ENCODE measurements around the gene NEBL.

The NEBL gene

DNA sequence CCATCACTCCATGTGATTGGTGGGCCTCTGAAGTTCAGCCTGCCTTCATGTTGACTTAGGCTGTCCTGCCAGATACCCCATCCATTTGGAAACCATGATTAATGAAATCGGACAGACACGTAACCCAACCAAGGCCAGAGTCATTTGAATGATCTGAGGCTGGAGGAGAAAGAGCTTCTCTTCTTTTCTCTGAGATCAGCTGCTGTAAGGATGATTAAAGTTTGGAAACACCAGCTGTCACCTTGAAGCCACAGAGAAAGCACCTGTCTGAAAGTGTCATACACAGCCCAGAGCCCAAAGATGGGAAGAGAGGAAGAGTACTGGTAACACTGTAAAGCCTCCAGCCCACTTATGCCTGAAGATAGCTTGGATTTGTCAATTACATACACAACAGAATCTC lies 22.9 kb downstream of the NEBL start:
- Histone ChIP-seq H3K27ac (no peak overlapping the region), H3K36me3 (no peaks in the 10 kb centered on the region), H3K4me3 (no peak overlapping the region), H3K9ac (no peak overlapping the region), H3K4me2 (no peak overlapping the region), H3K27me3 (no peaks in the 10 kb centered on the region), H4K20me1 (no peaks in the 10 kb centered on the region), H3K9me3 (no peaks in the 10 kb centered on the region), H3K4me1 (no peaks in the 10 kb centered on the region)
- no peak for TF ChIP-seq Cebpa-rat (IDR thresholded peaks at IDR 0.05)

DNA sequence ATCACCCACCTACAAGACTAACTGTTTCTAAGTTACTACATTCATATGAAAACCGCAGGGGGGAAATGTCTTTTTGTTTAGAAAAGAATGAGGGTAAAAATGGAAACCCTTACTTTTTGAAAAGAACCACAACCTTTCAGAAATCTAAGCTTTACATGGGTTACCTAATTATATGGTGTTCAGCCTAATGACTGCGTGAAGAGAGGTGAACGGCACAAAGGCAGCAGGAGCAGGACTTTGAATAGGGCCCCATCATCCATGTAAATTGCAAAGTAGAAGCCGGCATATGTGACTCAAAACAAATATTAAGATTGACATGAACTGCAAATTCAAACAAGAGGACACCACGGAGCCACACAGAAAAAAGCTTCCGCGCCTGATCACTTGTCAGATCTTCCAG lies 25.1 kb downstream of the NEBL start:
- Histone ChIP-seq H3K9me3 (no peaks in the 10 kb centered on the region), H3K27ac (no peak overlapping the region), H3K4me3 (no peak overlapping the region), H3K36me3 (no peaks in the 10 kb centered on the region), H3K9ac (no peak overlapping the region), H3K27me3 (no peaks in the 10 kb centered on the region), H3K4me1 (no peaks in the 10 kb centered on the region), H3K4me2 (no peak overlapping the region), H4K20me1 (no peaks in the 10 kb centered on the region)
- no peak for TF ChIP-seq Cebpa-rat (IDR thresholded peaks at IDR 0.05)

DNA sequence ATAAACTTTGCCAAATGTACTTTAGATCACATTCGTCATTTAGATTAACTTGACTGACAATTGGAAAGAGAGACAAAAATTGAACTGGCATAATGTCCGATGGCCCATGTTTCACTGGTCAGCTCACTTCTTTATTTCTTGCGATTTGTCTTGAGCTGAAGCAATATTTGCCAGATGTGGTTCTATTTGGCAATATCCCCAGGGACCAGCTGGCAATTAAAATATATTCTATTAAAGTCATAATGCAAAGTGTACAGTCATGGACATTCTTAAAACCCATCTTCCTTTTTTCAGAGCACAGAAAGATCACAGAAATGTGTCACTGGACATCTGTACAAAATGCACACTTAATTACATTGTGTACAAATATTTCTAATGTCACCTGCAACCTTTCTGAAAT lies 26.3 kb downstream of the NEBL start:
- H3K9ac ChIP-seq, result no peak overlapping the region
- H3K4me2 ChIP-seq, result no peak overlapping the region
- no peaks in the 10 kb centered on the region for H3K4me1 ChIP-seq
- H3K36me3 ChIP-seq, result no peaks in the 10 kb centered on the region
- no peaks in the 10 kb centered on the region for H3K9me3 ChIP-seq
- H4K20me1 ChIP-seq, result no peaks in the 10 kb centered on the region
- no peaks in the 10 kb centered on the region for H3K27me3 ChIP-seq
- TF ChIP-seq Cebpa-rat (IDR thresholded peaks at IDR 0.05), result no peak
- no peak overlapping the region for H3K27ac ChIP-seq
- no peak overlapping the region for H3K4me3 ChIP-seq

DNA sequence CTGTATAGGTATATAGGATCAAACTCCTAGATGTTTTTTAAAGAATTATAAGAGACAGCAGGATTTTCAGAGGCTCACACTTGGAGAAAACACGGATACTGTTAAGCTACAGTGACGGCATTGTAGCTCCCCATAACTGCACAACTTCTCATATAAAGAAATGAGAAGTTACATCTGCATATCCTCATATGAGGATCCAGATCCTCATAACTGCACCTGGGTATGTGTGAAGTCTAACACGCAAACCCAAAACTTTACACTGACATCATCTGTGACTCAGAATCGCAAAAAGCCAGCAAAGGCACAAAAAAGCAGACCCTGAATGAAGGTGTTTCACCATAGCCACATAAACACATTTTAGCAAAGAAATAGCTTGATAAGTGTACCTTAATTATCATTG lies 34.1 kb downstream of the NEBL start:
- no peaks in the 10 kb centered on the region for H4K20me1 ChIP-seq
- no peak overlapping the region for H3K4me2 ChIP-seq
- no peaks in the 10 kb centered on the region for H3K27me3 ChIP-seq
- no peaks in the 10 kb centered on the region for H3K9me3 ChIP-seq
- no peak for TF ChIP-seq Cebpa-rat (IDR thresholded peaks at IDR 0.05)
- H3K27ac ChIP-seq, result no peak overlapping the region
- no peak overlapping the region for H3K4me3 ChIP-seq
- no peaks in the 10 kb centered on the region for H3K36me3 ChIP-seq
- no peaks in the 10 kb centered on the region for H3K4me1 ChIP-seq
- H3K9ac ChIP-seq, result no peak overlapping the region

DNA sequence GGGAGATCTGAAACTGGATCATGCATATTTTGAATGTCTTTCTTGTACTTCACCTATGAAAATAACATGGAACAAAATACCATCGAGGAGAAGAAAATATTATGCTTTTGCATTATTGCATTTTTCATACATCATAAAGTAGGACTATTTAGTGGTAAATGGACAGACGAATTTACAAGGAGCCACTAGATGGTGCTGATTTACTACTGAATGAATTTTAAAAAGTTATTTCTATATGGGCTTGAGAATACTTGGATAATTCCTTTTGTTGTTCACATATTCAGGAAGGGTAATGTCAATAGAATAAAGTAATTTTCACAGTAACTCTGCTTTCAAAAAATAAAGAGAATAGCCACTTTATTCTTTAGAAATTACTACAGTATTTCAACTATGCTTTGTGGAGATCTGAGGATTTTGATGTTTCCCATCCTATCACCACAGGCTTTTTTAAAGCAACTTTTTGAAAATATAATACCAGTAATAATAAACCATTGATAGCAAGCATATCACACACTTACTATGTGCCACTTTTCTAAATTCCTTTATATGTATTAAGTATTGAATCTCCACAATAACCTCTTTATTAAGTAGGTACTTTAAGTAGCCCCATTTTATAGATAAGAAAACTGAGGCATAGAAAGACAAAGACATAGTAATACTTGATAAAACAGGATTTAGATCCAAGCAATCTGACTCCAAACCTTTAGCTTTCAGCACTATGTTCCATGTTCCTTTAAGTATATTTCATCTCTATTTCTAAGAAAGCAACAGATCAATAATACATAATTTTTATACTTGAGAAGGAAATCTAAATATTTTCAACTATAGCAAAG lies 38.6 kb downstream of the NEBL start:
- H3K36me3 ChIP-seq, result no peaks in the 10 kb centered on the region
- H3K9me3 ChIP-seq, result no peaks in the 10 kb centered on the region
- H3K9ac ChIP-seq, result no peak overlapping the region
- H3K4me1 ChIP-seq, result no peaks in the 10 kb centered on the region
- H4K20me1 ChIP-seq, result no peaks in the 10 kb centered on the region
- no peak overlapping the region for H3K4me3 ChIP-seq
- no peak for TF ChIP-seq Cebpa-rat (IDR thresholded peaks at IDR 0.05)
- H3K27ac ChIP-seq, result no peak overlapping the region
- H3K27me3 ChIP-seq, result no peaks in the 10 kb centered on the region
- no peak overlapping the region for H3K4me2 ChIP-seq

DNA sequence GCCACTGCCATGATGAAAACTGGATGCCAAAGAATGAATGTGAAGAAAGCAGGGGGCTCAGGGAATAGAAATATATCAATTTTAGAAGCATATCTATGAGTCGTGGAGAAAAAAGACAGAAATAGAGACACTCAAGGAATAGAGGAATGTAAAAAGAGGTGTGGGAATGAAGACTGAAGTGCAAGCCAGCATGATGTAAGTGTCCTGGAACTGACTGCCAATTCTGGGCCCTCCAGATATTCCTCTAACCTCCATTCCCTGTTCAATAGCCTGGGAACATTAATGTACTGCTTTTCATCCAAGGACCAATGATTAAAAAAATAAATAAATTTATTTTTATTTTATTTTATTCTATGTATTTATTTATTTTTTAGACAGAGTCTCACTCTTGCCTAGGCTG lies 40.6 kb downstream of the NEBL start:
- TF ChIP-seq Cebpa-rat (IDR thresholded peaks at IDR 0.05), result no peak
- Histone ChIP-seq H3K27me3 (no peaks in the 10 kb centered on the region), H3K9me3 (no peaks in the 10 kb centered on the region), H3K9ac (no peak overlapping the region), H3K27ac (no peak overlapping the region), H3K36me3 (no peaks in the 10 kb centered on the region), H4K20me1 (no peaks in the 10 kb centered on the region), H3K4me2 (no peak overlapping the region), H3K4me3 (no peak overlapping the region), H3K4me1 (no peaks in the 10 kb centered on the region)

DNA sequence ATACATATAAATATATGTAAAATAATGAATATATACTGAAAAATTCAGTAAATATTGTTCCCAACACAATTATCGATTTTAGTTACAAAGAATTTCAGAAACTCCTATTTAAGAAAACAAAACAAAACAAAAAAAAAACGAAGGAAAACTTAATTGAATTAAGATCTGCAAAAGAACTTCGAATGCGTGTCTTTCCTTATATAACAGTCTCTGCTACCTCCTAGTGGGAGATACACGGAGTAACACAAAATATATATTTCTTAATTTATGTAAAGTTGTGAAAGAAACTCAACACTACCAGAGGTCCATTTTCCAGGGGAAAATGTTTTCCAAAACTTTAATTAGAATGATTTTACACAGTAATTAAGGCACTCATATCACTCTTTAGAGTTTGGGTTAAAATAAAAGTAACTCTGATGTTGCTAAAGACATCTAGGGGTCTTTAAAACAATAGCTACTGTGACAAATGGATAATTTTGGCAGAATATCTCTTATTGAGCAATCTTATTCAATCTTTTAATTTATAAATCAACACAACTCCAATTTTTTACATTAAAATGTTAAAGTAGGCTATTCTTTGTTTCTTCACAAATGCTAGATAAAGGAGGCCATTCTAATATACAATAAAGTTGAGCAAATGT lies 41.6 kb downstream of the NEBL start:
- Histone ChIP-seq H3K4me1 (no peaks in the 10 kb centered on the region), H3K27ac (no peak overlapping the region), H3K9ac (no peak overlapping the region), H3K4me2 (no peak overlapping the region), H3K4me3 (no peak overlapping the region), H4K20me1 (no peaks in the 10 kb centered on the region), H3K27me3 (no peaks in the 10 kb centered on the region), H3K36me3 (no peaks in the 10 kb centered on the region), H3K9me3 (no peaks in the 10 kb centered on the region)
- TF ChIP-seq Cebpa-rat (IDR thresholded peaks at IDR 0.05), result no peak

DNA sequence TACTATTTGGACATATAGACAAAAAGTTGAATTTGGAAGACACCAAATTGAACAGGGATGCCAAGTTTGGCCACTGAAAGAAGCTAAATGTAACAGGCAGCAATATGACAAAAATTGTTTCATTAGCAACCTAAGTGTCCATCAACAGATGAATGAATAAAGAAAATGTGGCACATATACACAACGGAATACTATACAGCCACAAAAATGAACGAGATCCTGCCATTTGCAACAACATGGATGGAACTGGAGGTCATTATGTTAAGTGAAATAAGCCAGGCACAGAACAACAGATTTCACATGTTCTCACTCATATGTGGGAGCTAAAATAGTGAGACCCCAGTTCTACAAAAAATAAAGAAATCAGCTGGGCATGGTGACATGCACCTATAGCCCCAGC lies 43.8 kb downstream of the NEBL start:
- TF ChIP-seq Cebpa-rat (IDR thresholded peaks at IDR 0.05), result no peak
- H3K27me3 ChIP-seq, result no peaks in the 10 kb centered on the region
- no peaks in the 10 kb centered on the region for H4K20me1 ChIP-seq
- H3K4me1 ChIP-seq, result no peaks in the 10 kb centered on the region
- H3K4me2 ChIP-seq, result no peak overlapping the region
- H3K27ac ChIP-seq, result no peak overlapping the region
- no peak overlapping the region for H3K4me3 ChIP-seq
- H3K9ac ChIP-seq, result no peak overlapping the region
- H3K36me3 ChIP-seq, result no peaks in the 10 kb centered on the region
- H3K9me3 ChIP-seq, result peaks cover 13% of the 10 kb centered on the region

DNA sequence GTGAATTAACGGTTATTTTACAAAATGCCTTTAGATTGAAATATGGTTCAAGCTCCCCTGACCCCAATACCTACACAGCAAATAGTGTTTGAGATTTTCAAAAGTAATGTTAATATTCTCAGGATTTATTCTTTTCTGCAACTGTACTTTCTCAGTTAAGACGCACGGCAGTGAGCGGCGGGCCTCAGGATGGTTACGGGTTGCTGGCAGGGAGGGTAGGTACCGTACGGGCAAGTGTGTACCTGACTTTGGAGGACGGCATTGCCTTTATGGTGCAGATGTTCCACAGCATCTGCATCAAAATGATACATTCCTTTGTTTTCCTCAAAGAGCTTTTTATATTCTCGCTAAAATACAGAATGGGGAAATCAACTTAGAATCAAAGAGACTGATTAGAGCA lies 44.8 kb downstream of the NEBL start:
- H3K9ac ChIP-seq, result no peak overlapping the region
- H3K4me1 ChIP-seq, result no peaks in the 10 kb centered on the region
- no peak overlapping the region for H3K27ac ChIP-seq
- H3K4me2 ChIP-seq, result no peak overlapping the region
- no peaks in the 10 kb centered on the region for H3K27me3 ChIP-seq
- peaks cover 13% of the 10 kb centered on the region for H3K9me3 ChIP-seq
- H3K36me3 ChIP-seq, result no peaks in the 10 kb centered on the region
- H3K4me3 ChIP-seq, result no peak overlapping the region
- H4K20me1 ChIP-seq, result no peaks in the 10 kb centered on the region
- no peak for TF ChIP-seq Cebpa-rat (IDR thresholded peaks at IDR 0.05)

DNA sequence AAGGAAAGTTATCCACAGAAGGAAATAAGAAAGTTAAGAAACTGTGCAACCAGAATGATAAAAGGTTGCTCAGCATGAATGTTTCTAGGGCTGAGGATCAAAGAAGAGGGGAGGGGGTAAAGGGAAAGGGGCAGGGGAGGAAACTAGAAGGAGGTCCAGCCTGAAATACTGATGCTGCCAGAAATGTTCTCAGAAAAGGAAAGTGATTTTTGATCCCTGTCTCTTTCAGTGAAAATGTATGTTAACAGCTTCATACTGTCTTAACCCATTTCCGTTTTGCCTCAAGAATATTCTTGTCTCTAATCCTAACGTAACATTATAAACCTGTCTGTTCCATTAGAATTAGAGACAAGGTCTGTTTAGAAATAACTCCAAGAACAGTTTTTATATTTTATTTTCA lies 49.6 kb downstream of the NEBL start:
- H4K20me1 ChIP-seq, result no peaks in the 10 kb centered on the region
- no peak for TF ChIP-seq Cebpa-rat (IDR thresholded peaks at IDR 0.05)
- H3K27me3 ChIP-seq, result no peaks in the 10 kb centered on the region
- H3K4me2 ChIP-seq, result no peak overlapping the region
- no peaks in the 10 kb centered on the region for H3K4me1 ChIP-seq
- H3K27ac ChIP-seq, result no peak overlapping the region
- no peaks in the 10 kb centered on the region for H3K36me3 ChIP-seq
- peaks cover 13% of the 10 kb centered on the region for H3K9me3 ChIP-seq
- H3K4me3 ChIP-seq, result no peak overlapping the region
- no peak overlapping the region for H3K9ac ChIP-seq
